ENCODE results near the gene LTF.

DNA sequence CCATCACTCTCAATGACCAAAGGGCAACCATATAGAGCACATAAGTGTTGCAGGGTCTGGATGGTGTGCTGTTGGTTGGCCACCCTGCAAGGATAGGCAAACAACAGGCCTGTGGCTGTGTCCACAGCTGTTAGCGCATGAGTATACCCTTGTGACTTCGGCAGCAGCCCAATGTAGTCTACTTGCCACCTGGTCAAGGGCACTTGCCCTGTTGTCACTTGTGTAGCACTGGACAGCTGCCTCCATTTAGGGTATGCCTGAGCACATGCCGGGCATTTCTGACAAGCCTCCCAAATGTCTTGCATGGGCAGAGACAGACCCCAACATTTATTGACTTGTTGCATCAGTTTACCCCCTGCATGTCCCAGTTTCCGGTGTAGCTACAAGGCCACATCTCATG lies 44.9 kb downstream of the LTF start:
- TF ChIP-seq, protein P1, sequence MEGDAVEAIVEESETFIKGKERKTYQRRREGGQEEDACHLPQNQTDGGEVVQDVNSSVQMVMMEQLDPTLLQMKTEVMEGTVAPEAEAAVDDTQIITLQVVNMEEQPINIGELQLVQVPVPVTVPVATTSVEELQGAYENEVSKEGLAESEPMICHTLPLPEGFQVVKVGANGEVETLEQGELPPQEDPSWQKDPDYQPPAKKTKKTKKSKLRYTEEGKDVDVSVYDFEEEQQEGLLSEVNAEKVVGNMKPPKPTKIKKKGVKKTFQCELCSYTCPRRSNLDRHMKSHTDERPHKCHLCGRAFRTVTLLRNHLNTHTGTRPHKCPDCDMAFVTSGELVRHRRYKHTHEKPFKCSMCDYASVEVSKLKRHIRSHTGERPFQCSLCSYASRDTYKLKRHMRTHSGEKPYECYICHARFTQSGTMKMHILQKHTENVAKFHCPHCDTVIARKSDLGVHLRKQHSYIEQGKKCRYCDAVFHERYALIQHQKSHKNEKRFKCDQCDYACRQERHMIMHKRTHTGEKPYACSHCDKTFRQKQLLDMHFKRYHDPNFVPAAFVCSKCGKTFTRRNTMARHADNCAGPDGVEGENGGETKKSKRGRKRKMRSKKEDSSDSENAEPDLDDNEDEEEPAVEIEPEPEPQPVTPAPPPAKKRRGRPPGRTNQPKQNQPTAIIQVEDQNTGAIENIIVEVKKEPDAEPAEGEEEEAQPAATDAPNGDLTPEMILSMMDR (IDR thresholded peaks at IDR 0.05): no peak
- no peak for TF ChIP-seq EP300 (IDR thresholded peaks at IDR 0.05)
- TF ChIP-seq POLR2A (IDR thresholded peaks at IDR 0.05): no peak
- TF ChIP-seq POLR2AphosphoS5 (IDR thresholded peaks at IDR 0.05): no peak
